NCI-H510A treated with DMSO at 0.1 percent for 48 hours (cell line): ENCODE results near the gene MRPL44.
"Not testable (repeated sequence)": the region's sequence is repeated elsewhere in the genome, so short reads cannot be mapped to it uniquely, and the experiment has no call there.

ENCODE experiments used
- DNase-seq: peaks from one replicate; lab custom pipeline; 2025; lab: John Stamatoyannopoulos, UW

The MRPL44 gene

GRCh38 chr2:223936862-223937326, 20.4 kb upstream of the MRPL44 start:
- no peak for DNase-seq

- no peak for DNase-seq
Measured at GRCh38 chr2:223937535-223937934, 19.7 kb upstream of the MRPL44 start.

DNA sequence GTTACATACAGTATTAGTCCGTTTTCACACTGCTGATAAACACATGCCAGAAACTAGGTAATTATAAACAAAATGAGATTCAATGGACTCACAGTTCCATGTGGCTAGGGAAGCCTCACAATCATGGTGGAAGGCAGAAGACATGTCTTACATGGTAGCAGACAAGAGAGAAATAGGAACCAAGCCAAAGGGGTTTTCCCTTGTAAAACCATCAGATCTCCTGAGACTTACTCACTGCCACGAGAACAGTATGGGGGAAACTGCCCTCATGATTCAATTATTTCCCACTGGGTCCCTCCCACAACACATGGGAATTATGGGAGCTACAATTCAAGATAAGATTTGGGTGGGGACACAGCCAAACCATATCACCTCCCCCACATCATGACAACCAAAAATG, 17.8 kb upstream of the MRPL44 start:
- DNase-seq: not testable (repeated sequence)

DNA sequence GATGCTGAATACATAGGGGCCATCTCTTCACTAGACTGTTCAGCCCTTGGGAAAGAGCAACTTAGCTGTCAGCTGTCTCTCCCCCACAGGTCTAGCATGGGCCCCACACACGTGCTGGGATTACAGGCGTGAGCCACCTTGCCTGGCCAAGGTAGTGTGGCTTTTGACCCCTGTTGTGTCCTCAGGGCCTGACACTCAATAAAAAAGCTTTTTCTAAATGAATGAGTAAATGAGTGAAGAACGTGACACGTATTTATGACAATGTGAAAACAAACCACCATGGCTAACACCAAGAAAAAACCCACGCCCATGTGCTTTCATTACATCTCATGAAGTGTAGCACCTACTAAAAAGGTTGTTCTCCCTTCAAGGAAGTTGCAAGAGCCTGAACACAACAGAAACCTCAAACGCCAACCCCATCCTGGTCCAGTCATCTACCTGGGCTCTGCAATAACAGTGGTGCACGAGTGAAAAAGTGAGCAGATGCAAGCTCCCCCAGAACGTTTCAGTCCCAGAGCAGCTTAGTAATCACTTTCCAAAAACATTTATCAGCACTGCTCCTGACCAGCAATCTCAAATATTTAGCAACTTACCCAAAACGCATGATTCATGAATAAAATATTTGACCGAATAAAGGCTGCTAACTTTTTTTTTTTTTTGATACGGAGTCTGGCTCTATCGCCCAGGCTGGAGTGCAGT, 15.5 kb upstream of the MRPL44 start:
- DNase-seq: no peak

- DNase-seq: no peak
Measured at GRCh38 chr2:223943135-223943534, 14.1 kb upstream of the MRPL44 start.

- DNase-seq: no peak
Measured at GRCh38 chr2:223943561-223944008, 13.7 kb upstream of the MRPL44 start.

- no peak for DNase-seq
Measured at GRCh38 chr2:223944166-223944702, 13.0 kb upstream of the MRPL44 start.

DNA sequence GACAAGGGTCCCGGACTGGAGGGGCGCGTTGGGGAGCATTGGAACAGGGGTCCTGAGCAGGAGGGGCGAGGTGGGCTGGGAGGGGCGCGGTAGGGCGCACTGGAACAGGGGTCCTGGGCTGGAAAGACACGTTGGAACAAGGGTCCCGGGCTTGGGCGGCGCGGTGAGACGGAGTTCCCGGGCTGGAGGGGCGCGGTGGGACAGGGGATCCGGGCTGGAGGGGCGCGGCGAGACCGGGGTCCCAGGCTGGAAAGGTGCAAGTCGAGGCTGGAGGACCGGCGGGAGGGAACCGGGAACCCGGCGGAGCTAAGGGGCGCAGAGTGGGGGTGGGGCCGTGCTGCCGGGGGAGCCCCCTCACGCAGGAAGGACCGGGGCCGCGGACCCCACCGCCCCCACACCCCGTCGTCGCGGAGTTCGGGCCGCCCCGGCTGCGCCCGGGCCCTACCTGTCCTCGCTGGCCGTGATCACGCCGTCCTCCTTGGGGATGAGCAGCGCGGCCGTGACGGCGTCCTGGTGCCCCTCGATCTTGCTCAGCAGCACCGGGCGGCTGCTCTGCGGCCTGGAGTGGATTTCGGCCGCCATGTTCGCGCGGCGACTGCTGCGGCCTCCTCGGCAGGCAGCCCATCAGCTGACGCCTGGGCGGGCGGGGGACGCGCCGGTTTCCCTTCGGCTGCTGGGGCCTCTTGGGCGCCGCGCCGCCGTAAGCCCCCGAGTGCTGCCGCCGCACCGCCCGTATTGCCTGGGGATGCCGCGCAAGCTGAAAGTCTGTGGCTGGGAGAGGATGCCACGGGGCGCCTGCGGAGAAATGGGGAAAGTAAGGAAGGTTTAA, 12.3 kb upstream of the MRPL44 start, which contains the start of gene WDFY1:
WDFY1 (minus strand) TSS at position 633 of the 829 bp plus-strand sequence; CDS start at position 582, 51 bp downstream.
- DNase-seq: peak; percentile 46

DNA sequence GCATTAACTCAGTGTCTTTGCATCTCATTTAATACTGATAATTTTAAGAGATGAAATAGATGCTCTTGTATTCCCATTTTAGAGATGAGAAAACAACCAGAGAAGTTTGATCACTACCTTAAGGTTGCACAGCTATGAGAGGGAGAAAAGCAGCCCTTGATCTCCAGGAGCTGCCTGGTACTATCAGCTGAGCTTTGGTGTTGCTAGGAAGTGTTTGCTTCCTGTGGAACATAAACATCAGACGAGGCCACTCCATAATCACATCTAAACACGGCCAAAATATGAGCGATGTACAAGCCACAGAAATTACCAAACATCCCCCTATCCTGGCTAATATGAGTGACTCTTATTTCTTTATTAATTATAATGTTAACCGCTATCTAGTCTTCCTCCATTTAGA, 11.5 kb upstream of the MRPL44 start:
- DNase-seq: no peak

DNA sequence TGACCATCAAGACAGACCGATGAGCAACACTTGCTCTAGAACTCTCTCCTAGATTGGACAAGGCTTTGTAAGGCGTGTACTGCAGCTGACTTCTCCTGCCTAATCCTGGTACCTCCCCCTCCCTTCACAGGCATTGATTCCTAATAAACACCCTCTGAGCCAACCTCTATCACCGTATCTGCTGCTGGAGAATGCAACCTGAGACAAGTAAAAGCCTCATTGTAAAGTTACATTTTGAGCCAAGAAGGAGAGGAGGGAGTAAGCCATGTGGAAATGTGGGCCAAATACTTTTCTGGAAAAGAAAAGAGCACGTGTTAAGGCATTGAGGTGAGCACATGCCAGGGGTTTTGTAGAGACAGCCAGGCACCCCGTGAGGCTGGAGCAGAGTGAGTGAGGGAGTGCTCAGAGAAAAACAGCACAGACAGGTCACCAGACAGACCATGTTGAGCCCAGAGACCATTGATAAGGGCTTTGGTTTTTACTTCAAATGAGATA, 9.5 kb upstream of the MRPL44 start:
- DNase-seq: no peak

DNA sequence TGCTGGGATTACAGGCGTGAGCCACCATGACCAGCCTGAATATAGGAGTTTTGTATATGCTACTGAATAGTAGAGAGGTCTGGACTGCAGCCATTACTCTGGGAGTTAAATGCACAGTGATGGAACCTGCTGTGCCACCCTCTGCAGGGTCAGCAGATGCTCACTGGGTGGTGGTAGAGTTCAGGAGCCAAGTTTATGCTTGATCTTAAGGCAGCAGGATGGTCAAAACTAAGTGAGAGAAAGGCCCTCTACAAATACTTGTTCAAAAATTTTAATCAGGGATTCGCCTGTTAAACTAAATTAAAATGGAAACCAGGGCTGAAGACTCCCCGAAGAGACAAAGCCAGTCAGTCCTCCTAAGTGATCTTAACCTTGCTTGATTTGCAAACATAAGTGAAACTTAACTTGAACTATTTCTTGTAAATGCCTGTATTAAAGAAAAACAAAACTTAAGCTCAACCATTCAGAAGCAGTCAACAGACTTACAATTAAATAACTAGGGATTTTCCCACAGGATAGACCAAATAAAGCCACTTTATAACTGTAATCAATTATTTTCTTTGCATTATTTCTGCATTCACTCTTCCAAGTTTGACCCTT, 7.9 kb upstream of the MRPL44 start:
- no peak for DNase-seq

DNA sequence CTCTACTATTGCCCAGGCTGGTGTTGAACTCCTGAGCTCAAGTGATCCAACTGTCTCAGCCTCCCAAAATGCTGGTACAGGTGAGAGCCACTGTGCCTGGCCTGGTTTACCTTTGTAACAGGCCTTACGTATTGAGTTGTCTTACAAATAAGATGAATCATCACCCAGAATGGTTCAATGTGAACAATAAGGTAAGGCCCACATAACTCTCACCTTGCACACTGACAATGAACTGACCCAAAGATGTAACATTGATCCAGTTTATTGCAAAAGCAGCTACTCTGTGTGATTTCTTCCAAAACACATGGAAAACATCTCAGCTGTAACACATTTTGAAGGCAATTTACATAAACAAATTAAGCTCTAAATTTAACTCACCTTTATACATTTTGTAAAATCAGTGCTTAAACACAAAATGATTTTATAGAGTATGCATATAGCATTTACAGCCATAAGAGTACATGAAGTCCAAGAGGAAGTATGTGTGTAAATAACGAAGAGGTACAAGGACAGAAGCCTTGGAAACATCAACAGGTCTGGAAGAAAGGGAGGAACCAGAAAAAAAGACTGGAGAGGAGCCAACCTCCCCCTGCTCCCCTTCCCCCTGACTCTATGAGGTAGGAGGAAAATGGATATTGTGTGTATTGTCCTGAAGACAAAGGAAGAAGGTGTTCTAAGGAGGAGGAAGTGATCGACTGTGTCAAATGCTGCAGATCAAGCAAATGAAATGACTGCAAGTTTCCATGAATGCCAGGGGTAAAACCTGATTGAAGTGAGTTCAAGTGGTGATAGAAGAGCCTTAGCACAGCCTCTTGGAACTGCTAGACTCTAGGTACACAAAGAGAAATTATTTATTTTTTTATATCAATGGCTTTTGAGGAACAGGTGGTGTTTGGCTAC, 6.6 kb upstream of the MRPL44 start:
- DNase-seq: peak; percentile 59

GRCh38 chr2:223952280-223952968, 4.8 kb upstream of the MRPL44 start:
- DNase-seq: peak; percentile 84

- no peak for DNase-seq
Measured at GRCh38 chr2:223954401-223954800, 2.9 kb upstream of the MRPL44 start.

GRCh38 chr2:223956300-223956699, 963 bp upstream of the MRPL44 start:
- no peak for DNase-seq

DNA sequence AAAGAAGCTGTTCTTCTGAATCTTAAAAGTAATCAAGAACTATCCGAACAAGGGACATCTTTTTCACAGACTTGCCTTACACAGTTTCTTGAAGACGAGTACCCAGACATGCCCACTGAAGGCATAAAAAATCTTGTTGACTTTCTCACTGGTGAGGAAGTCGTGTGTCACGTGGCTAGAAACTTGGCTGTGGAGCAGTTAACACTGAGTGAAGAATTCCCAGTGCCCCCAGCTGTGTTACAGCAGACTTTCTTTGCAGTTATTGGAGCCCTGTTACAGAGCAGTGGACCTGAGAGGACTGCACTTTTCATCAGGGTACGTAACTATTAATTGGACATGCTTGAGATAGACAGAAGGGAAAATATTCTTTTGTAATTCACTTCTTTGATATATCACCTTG, 2.4 kb downstream of the MRPL44 start:
- no peak for DNase-seq

GRCh38 chr2:223967981-223968380, 10.7 kb downstream of the MRPL44 start:
- no peak for DNase-seq

DNA sequence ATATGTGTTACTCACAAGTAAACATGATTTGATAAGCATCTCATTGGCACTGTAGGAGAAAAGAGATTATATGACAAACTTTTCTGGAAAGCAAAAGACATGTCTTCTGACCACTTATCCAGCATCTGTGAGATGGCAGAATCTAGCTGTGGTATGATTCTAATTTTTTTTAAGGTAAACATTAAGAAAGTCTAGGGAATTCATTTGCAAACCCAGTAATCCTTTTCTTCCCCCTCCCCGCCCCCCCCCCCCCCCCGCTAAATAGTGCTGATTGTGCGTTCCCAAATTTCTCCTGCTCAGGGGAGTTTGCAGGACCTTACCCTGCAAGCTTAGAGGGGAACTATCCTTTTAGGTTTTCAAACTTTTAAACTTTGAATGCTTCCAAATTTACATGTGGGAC, 12.1 kb downstream of the MRPL44 start:
- no peak for DNase-seq

DNA sequence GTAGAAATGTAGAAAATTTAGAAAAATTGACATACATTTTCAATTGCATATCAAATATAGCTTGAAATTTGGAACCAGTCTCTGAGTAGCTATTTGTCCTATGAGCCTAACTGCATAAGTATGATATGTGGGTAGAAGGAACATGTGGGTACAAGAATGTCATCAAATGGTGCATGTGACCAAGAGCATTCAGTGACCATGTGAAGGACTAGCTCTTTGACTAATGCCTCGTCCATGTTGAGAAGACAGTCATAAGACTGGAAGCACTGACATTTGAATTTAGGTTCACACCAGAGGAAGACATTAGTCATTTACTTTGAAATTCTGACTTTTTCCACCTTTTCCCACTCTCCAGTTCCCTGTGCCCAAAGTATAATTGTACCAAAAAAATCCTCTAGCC, 12.6 kb downstream of the MRPL44 start:
- no peak for DNase-seq

GRCh38 chr2:223970343-223971128, 13.3 kb downstream of the MRPL44 start:
- peak; percentile 65 for DNase-seq
